OCI-LY7 (cell line): ENCODE data around the gene TMEM38A. TPM values are rescaled to one million over a fixed set of nuclear protein-coding genes. Genes with fewer than 3 reads are reported as not detected.

Experiments used
- BruUV-seq: library from RNA; stranded (reverse); fragments of 400-500 nt; replicated peaks from 2 replicates; lab custom pipeline; 2021; lab: Mats Ljungman, UMichigan
- CTCF ChIA-PET: fragments of 300-600 bp; sonication (Branson Sonifier 250); formaldehyde crosslinking; loops from one replicate; lab custom pipeline; 2022; ENCODE audit warnings: antibody characterized with exemption; ENCODE audit not compliant: unreplicated experiment; lab: Charles Lee
- POLR2A ChIA-PET: fragments of 300-600 bp; sonication (Branson Sonifier 250); formaldehyde crosslinking; loops from one replicate; lab custom pipeline; 2022; ENCODE audit warnings: antibody characterized with exemption; lab: Charles Lee
- DNase-seq: peaks from one replicate; pipeline ENCODE4 v3.0.0-alpha.2; 2015; ENCODE audit warnings: low spot score
- H2AFZ ChIP-seq: fragments of 200-600 bp; sonication (generic), shearing (Covaris generic); 2 replicates; pipeline ENCODE4 v1.6.1; 2014; ENCODE audit warnings: mild to moderate bottlenecking, antibody characterized with exemption, low read length, moderate library complexity
- H3K27ac ChIP-seq: fragments of 200-600 bp; sonication (generic); 2 replicates; pipeline ENCODE4 v1.5.1; 2014; ENCODE audit warnings: mixed run types, low read depth, mild to moderate bottlenecking, moderate library complexity, low read length, inconsistent platforms; ENCODE audit not compliant: poor library complexity, severe bottlenecking
- H3K36me3 ChIP-seq: fragments of 200-600 bp; sonication (generic); 2 replicates; pipeline ENCODE4 v1.6.1; 2014; ENCODE audit warnings: mild to moderate bottlenecking, antibody characterized with exemption, low read length, moderate library complexity, mixed read lengths; ENCODE audit not compliant: insufficient read depth
- H3K4me1 ChIP-seq: fragments of 200-600 bp; sonication (generic); 2 replicates; pipeline ENCODE4 v1.5.1; 2014; ENCODE audit warnings: mild to moderate bottlenecking, low read length; ENCODE audit not compliant: insufficient read depth, poor library complexity, severe bottlenecking
- H3K4me2 ChIP-seq: fragments of 200-600 bp; sonication (generic); 2 replicates; pipeline ENCODE4 v1.6.1; 2014; ENCODE audit warnings: mild to moderate bottlenecking, low read length
- H3K4me3 ChIP-seq: fragments of 200-600 bp; sonication (generic); 2 replicates; pipeline ENCODE4 v1.5.1; 2014; ENCODE audit warnings: mild to moderate bottlenecking, low read depth, low read length; ENCODE audit not compliant: poor library complexity, severe bottlenecking
- H3K79me2 ChIP-seq: fragments of 200-600 bp; sonication (generic); 2 replicates; pipeline ENCODE4 v1.6.1; 2016; ENCODE audit warnings: low read depth, mild to moderate bottlenecking, low read length, moderate library complexity, mixed read lengths; ENCODE audit not compliant: insufficient read depth
- H3K9me2 ChIP-seq: fragments of 200-600 bp; sonication (generic); 2 replicates; pipeline ENCODE4 v1.6.1; 2016; ENCODE audit warnings: mild to moderate bottlenecking, low read length, mixed read lengths; ENCODE audit not compliant: insufficient read depth
- H3K9me3 ChIP-seq: fragments of 200-600 bp; sonication (generic); 2 replicates; pipeline ENCODE4 v1.6.1; 2014; ENCODE audit warnings: mild to moderate bottlenecking, mixed run types, low read length, mixed read lengths
- H4K20me1 ChIP-seq: fragments of 200-600 bp; sonication (generic); 2 replicates; pipeline ENCODE4 v1.6.1; 2014; ENCODE audit warnings: mild to moderate bottlenecking, antibody characterized with exemption, low read length, moderate library complexity, mixed read lengths; ENCODE audit not compliant: insufficient read depth
- EZH2phosphoT487 ChIP-seq: fragments of 200-600 bp; sonication (generic); IDR thresholded peaks from 2 replicates; pipeline ENCODE4 v1.6.1; 2018; ENCODE audit warnings: low read depth, borderline replicate concordance, mild to moderate bottlenecking, mixed run types, antibody characterized with exemption, low read length, moderate library complexity, mixed read lengths
- intact Hi-C: fragments of 100-400 bp; cut with micrococcal nuclease; formaldehyde crosslinking; loops from one replicate; pipeline ENCODE4 v1.10.0; 2022; ENCODE audit not compliant: unreplicated experiment
- total RNA-seq, 2 experiments: library from RNA; depleted of rRNA in 1 of 2; stranded (reverse); fragments of >200 nt in 1 of 2; shearing (Covaris generic) in 1 of 2; gene quantifications; 2 replicates each; pipeline ENCODE4 v1.2.3, GENCODE V29; 2014 to 2022
- TF ChIP-seq, protein P1 (sequence below): fragments of 200-600 bp; sonication (generic); conservative IDR thresholded peaks from 2 replicates; pipeline ENCODE4 v1.5.1; 2014; ENCODE audit warnings: mild to moderate bottlenecking, antibody characterized with exemption, low read length, moderate library complexity, mixed read lengths

The TMEM38A gene
- total RNA-seq, 2 experiments from 2014 or later = 18.1 to 20.4 TPM

DNA sequence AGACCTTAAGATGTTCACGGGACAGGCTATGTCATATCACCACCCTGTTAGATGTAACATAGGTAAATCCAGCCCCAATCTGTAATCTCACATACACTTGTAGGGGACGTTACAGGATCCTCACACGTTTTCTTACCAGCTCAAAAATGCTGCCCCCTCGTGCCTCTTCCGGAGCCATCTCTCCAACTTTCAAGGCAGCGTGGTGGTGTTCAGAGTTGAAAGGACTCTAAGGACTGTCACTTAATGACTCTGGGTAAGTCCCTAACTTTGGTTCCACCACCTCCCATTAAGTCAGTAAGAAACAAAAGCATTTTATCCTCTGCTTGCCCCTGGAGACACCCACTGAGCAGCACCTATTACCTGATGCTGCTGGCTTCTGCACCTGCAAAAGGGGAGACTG is 37.4 kb upstream of the TMEM38A start:
- no TSS peak for BruUV-seq
- intact Hi-C loops = no loop called here
- Histone ChIP-seq H3K9me3 (no peaks in the 10 kb centered on the region), H3K27ac (peak overlapping the region; percentile 2), H3K4me1 (peaks cover 62% of the 10 kb centered on the region), H3K36me3 (peaks cover 57% of the 10 kb centered on the region; the same call in 1 of the 2 replicates), H2AFZ (no peak overlapping the region), H3K4me3 (no peak overlapping the region), H3K9me2 (no peaks in the 10 kb centered on the region), H3K4me2 (peak overlapping the region; percentile 14; the same call in 1 of the 2 replicates), H4K20me1 (peaks cover 69% of the 10 kb centered on the region), H3K79me2 (peaks cover 94% of the 10 kb centered on the region)
- no peak for TF ChIP-seq EZH2phosphoT487
- TF ChIP-seq, protein P1, sequence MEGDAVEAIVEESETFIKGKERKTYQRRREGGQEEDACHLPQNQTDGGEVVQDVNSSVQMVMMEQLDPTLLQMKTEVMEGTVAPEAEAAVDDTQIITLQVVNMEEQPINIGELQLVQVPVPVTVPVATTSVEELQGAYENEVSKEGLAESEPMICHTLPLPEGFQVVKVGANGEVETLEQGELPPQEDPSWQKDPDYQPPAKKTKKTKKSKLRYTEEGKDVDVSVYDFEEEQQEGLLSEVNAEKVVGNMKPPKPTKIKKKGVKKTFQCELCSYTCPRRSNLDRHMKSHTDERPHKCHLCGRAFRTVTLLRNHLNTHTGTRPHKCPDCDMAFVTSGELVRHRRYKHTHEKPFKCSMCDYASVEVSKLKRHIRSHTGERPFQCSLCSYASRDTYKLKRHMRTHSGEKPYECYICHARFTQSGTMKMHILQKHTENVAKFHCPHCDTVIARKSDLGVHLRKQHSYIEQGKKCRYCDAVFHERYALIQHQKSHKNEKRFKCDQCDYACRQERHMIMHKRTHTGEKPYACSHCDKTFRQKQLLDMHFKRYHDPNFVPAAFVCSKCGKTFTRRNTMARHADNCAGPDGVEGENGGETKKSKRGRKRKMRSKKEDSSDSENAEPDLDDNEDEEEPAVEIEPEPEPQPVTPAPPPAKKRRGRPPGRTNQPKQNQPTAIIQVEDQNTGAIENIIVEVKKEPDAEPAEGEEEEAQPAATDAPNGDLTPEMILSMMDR = peak; percentile 67
- ChIA-PET POLR2A (interaction anchor here (2.3 kb wide), 1 partner anchor 36 kb away, joined by 6 read pairs; no protein-coding TSS in a partner anchor), CTCF (no interaction called here)
- peak; percentile 56 for DNase-seq

DNA sequence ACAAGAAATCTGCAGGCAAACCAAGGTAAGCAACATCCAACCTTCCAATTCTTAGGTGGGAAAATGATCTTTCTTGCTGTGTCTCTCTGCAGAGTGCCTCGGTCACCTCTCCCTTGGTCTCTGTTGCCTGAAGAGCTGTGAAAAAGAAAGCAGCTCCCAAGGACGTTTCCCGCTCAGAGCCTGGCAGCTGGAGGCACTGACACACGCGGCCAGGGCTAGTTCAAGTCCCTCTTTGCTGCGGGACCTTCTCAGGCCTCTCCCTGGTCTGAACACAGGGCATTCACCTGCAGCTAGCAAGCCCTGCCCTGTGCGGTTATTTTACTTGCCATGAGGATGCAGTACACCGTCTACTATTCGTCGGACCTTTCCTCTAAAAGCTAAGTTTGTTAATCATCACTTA is 36.7 kb upstream of the TMEM38A start:
- Histone ChIP-seq H2AFZ (no peak overlapping the region), H3K4me1 (peaks cover 58% of the 10 kb centered on the region), H3K9me3 (no peaks in the 10 kb centered on the region), H3K27ac (no peak overlapping the region), H3K79me2 (peaks cover 87% of the 10 kb centered on the region), H3K9me2 (no peaks in the 10 kb centered on the region), H3K4me2 (peak overlapping the region; percentile 14; the same call in 1 of the 2 replicates), H4K20me1 (peaks cover 64% of the 10 kb centered on the region), H3K4me3 (no peak overlapping the region), H3K36me3 (peaks cover 57% of the 10 kb centered on the region; the same call in 1 of the 2 replicates)
- no peak for DNase-seq
- no peak for TF ChIP-seq EZH2phosphoT487
- TF ChIP-seq, protein P1 = no peak
- POLR2A ChIA-PET = interaction anchor here (0.6 to 2.3 kb wide), 5 partner anchors 15 to 40 kb away, joined by 3 to 6 read pairs (median 3); no protein-coding TSS in a partner anchor
- CTCF ChIA-PET = no interaction called here
- BruUV-seq = no TSS peak
- intact Hi-C loops = no loop called here
